BE2C (cell line): ENCODE measurements around the gene SMIM10.

Experiments
- DNase-seq: peaks from one replicate; pipeline ENCODE4 v3.0.0-alpha.2; 2020
- H3K27me3 ChIP-seq: fragments of 250-450 bp; sonication (Bioruptor Pico); 2 replicates; pipeline ENCODE4 v1.5.1; 2020; ENCODE audit warnings: mild to moderate bottlenecking
- H3K36me3 ChIP-seq: fragments of 250-450 bp; sonication (Bioruptor Pico); 2 replicates; pipeline ENCODE4 v1.5.1; 2020; ENCODE audit warnings: mild to moderate bottlenecking
- H3K4me1 ChIP-seq: fragments of 250-450 bp; sonication (Bioruptor Pico); 2 replicates; pipeline ENCODE4 v1.5.1; 2020
- H3K4me3 ChIP-seq: 2 replicates; pipeline ENCODE4 v1.5.1; 2011; ENCODE audit warnings: low read depth, low read length
- H3K9me3 ChIP-seq: fragments of 250-450 bp; sonication (Bioruptor Pico); 2 replicates; pipeline ENCODE4 v1.5.1; 2020
- TF ChIP-seq, protein P1 (sequence below): IDR thresholded peaks from 2 replicates; pipeline ENCODE4 v1.5.1; 2012; ENCODE audit warnings: mild to moderate bottlenecking, low read depth, low read length

The SMIM10 gene

DNA sequence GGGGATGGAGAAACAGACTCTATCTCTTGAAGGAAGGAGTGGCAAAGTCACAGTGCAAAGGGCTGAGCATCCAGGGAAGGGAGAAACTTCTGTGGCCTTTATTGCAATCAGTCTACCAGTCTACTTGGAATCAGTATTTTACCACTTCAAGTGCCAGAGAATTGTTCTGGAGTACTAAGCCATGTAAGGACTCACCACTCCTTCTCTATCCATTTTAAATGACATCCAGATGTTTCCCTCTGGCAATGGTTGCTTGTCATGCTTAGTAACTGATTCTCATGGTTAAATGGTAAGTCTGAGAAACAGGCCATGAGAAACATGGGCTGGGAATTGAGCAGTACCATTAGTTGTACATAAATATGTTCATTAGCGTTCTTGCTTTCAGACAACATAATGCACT is 21.1 kb upstream of the SMIM10 start:
- Histone ChIP-seq H3K9me3 (no peaks in the 10 kb centered on the region), H3K36me3 (no peaks in the 10 kb centered on the region), H3K27me3 (no peaks in the 10 kb centered on the region), H3K4me1 (no peaks in the 10 kb centered on the region), H3K4me3 (no peak overlapping the region)
- TF ChIP-seq, protein P1, sequence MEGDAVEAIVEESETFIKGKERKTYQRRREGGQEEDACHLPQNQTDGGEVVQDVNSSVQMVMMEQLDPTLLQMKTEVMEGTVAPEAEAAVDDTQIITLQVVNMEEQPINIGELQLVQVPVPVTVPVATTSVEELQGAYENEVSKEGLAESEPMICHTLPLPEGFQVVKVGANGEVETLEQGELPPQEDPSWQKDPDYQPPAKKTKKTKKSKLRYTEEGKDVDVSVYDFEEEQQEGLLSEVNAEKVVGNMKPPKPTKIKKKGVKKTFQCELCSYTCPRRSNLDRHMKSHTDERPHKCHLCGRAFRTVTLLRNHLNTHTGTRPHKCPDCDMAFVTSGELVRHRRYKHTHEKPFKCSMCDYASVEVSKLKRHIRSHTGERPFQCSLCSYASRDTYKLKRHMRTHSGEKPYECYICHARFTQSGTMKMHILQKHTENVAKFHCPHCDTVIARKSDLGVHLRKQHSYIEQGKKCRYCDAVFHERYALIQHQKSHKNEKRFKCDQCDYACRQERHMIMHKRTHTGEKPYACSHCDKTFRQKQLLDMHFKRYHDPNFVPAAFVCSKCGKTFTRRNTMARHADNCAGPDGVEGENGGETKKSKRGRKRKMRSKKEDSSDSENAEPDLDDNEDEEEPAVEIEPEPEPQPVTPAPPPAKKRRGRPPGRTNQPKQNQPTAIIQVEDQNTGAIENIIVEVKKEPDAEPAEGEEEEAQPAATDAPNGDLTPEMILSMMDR, result no peak
- no peak for DNase-seq

DNA sequence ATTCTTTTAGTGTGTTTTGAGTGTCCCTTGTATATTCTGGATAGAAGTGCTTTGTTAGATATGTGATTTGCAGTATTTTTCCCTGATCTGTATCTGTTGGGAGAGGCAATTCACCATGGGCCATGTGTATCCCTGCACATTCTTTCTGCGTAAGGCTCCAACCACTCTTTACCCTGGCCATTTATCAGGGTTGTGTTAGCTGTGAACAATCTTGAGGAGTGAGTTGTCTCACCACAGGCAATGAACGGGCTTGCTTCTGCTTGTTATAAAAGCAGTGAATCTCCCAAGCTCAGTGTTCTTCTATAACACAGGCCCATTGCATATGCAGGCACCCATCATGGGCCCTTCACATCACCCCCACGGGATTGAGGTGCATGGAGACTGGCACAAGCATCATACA is 18.9 kb upstream of the SMIM10 start:
- no peak overlapping the region for H3K4me3 ChIP-seq
- DNase-seq, result no peak
- no peaks in the 10 kb centered on the region for H3K4me1 ChIP-seq
- H3K9me3 ChIP-seq, result no peaks in the 10 kb centered on the region
- H3K27me3 ChIP-seq, result no peaks in the 10 kb centered on the region
- TF ChIP-seq, protein P1, result no peak
- no peaks in the 10 kb centered on the region for H3K36me3 ChIP-seq

DNA sequence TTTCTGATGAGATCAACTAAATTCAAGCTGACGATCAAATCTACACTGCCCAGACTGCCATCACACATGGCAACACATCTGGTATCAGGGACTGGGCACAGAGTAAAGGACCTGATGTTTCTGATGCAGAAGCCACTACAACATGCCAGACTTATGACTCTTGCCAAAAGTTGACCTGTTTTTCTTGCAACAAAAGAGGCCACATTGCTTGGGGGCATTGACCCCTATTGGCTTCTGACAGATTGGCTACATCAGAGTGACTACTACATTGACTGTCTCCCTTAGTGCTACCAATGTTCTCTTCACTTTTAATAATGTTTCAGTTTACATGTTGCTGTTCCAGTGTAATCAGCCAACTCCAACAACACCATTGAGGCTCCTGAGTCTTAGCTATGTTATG is 15.3 kb upstream of the SMIM10 start:
- Histone ChIP-seq H3K27me3 (no peaks in the 10 kb centered on the region), H3K36me3 (no peaks in the 10 kb centered on the region), H3K9me3 (no peaks in the 10 kb centered on the region), H3K4me3 (no peak overlapping the region), H3K4me1 (no peaks in the 10 kb centered on the region)
- TF ChIP-seq, protein P1, result no peak
- DNase-seq, result no peak

DNA sequence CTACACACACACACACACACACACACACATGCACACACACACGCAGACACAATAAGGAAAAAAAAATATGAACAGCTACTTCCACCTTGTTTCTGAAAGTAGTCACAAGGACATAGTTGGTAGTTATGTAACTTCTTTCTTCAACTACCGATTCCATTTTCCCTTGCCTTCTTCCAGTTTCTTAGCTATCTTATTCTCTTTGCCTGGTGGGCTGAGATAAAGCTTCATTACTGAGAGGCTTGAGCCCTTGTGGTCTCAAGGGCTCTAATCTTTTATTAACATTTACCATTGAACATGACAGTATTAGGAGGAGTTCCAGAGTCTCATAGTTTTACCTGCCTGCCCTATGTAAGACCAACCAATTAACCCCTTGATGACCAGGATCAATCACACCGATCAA is 8.9 kb upstream of the SMIM10 start:
- H3K4me1 ChIP-seq, result no peaks in the 10 kb centered on the region
- TF ChIP-seq, protein P1, result no peak
- no peak for DNase-seq
- no peaks in the 10 kb centered on the region for H3K27me3 ChIP-seq
- no peak overlapping the region for H3K4me3 ChIP-seq
- no peaks in the 10 kb centered on the region for H3K36me3 ChIP-seq
- no peaks in the 10 kb centered on the region for H3K9me3 ChIP-seq

DNA sequence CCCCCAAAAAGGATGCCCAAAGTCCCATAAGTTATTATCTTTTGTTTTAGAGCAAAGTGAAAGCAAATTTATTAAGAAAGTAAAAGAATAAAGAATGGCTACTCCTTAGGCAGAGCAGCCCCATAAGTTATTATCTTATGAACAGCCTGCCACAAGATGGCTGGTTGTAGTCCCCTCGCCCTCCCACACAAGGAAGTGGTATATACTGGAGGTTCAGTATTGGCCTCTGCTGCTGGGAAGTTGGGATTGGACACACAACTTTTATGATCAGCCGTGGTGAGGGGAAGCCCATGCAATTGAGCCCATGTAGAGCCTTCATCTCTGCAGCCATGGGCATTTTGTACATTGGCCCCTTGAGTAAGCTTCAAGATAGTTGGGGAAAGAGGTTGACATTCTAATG is 8.0 kb upstream of the SMIM10 start:
- TF ChIP-seq, protein P1, result no peak
- no peaks in the 10 kb centered on the region for H3K27me3 ChIP-seq
- H3K4me3 ChIP-seq, result no peak overlapping the region
- no peak for DNase-seq
- no peaks in the 10 kb centered on the region for H3K9me3 ChIP-seq
- no peaks in the 10 kb centered on the region for H3K36me3 ChIP-seq
- no peaks in the 10 kb centered on the region for H3K4me1 ChIP-seq

DNA sequence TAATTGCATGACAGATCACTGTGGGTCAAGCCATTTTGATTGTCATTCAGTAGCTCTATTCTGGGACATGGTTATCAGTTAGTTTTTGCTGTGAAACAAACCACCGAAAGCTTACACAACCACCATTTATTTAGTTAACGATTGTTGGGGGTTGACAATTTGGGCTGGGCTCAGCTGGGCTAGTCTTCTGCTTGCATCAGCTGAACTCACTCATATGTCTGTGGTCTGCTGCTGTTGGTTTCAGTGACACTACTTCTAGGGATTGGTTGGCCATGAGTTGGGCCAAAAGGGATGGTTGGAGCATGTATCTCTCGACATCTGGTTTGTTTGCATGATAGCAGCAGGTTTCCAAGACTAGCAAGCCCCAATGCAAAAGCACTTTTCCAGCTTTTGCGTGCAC is 5.3 kb upstream of the SMIM10 start:
- no peak for DNase-seq
- Histone ChIP-seq H3K9me3 (no peaks in the 10 kb centered on the region), H3K4me1 (no peaks in the 10 kb centered on the region), H3K27me3 (no peaks in the 10 kb centered on the region), H3K36me3 (no peaks in the 10 kb centered on the region), H3K4me3 (no peak overlapping the region)
- TF ChIP-seq, protein P1, result no peak
